Activated CD8-positive, alpha-beta T cell treated with anti-CD3 and anti-CD28 coated beads, Interleukin-2, amount 10 ng/mL, durations not matched to agents 7 days and 5 days (primary cell): ENCODE measurements around the gene SH2D3C. TPM values are rescaled to one million over a fixed set of nuclear protein-coding genes. Genes with fewer than 3 reads are reported as not detected.
A peak's percentile ranks its signal among the peaks of the same experiment; 100 is the strongest.

Experiments used
- ATAC-seq: fragments of 150-1000 bp; cut with Tn5 transposase; one replicate; pipeline ENCODE4 v1.10.0; 2021; ENCODE audit warnings: moderate library complexity
- CTCF ChIA-PET: fragments of 350-600 bp; sonication (Branson Sonifier 250); formaldehyde crosslinking; loops from one replicate; lab custom pipeline; 2021; ENCODE audit warnings: antibody characterized with exemption; lab: Charles Lee
- POLR2A ChIA-PET: fragments of 350-600 bp; sonication (Branson Sonifier 250); formaldehyde crosslinking; loops from one replicate; lab custom pipeline; 2021; ENCODE audit warnings: antibody characterized with exemption; lab: Charles Lee
- DNase-seq: peaks from one replicate; pipeline ENCODE4 v3.0.0-alpha.2; 2020
- H3K27ac Mint-ChIP-seq: one replicate; pipeline ENCODE4 v1.8.0; 2021; ENCODE audit warnings: mild to moderate bottlenecking, mixed read lengths
- H3K27me3 Mint-ChIP-seq: one replicate; pipeline ENCODE4 v1.8.0; 2021; ENCODE audit warnings: low read depth, mixed read lengths
- H3K36me3 Mint-ChIP-seq: one replicate; pipeline ENCODE4 v1.8.0; 2021; ENCODE audit warnings: low read depth, mixed read lengths
- H3K4me1 Mint-ChIP-seq: one replicate; pipeline ENCODE4 v1.8.0; 2021; ENCODE audit warnings: low read depth, mixed read lengths
- H3K4me3 Mint-ChIP-seq: one replicate; pipeline ENCODE4 v1.8.0; 2021; ENCODE audit warnings: mild to moderate bottlenecking, mixed read lengths
- H3K9me3 Mint-ChIP-seq: one replicate; pipeline ENCODE4 v1.8.0; 2022; ENCODE audit warnings: mixed read lengths; ENCODE audit not compliant: insufficient read depth
- total RNA-seq, 2 experiments: library from RNA; stranded (reverse); gene quantifications; one replicate each; pipeline ENCODE4 v1.2.3, GENCODE V29; 2021

SH2D3C gene
- total RNA-seq, 2 experiments from 2014 or later = 75.6 to 77.5 TPM

DNA sequence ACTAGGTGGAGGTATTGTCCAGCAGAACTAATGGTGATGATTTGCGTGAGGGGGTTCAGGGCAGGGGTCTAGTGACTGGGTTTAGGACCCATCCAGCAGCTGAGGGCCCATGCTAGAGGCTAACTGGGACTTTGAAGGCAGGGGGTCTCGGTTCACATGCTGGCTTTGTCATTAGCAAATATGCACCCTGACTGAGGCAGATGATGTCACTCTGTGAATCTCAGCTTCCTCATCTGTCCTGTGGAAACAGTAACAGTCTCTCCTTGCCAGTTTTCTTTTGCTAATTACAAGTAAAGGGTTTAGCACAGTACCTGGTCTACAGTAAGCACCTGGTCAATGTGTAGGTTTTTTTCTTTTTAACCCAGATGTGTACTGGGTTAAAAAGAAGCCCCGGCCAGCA is 5.2 kb downstream of the SH2D3C start:
- peaks cover 77% of the 10 kb centered on the region for H3K36me3 Mint-ChIP-seq
- ChIA-PET POLR2A (no interaction called here), CTCF (interaction anchor here (1.0 to 11.1 kb wide), 3 partner anchors 11 to 97 kb away, joined by 4 to 102 read pairs (median 5); partner anchors contain the start of genes CDK9 and TOR2A)
- ATAC-seq (no peak), DNase-seq (no peak)
- no peaks in the 10 kb centered on the region for H3K27me3 Mint-ChIP-seq
- H3K27ac Mint-ChIP-seq = no peak overlapping the region
- peaks cover 72% of the 10 kb centered on the region for H3K4me1 Mint-ChIP-seq
- no peaks in the 10 kb centered on the region for H3K9me3 Mint-ChIP-seq
- no peak overlapping the region for H3K4me3 Mint-ChIP-seq

- Mint-ChIP-seq H3K4me1 (peaks cover 77% of the 10 kb centered on the region), H3K4me3 (no peak overlapping the region), H3K27me3 (no peaks in the 10 kb centered on the region), H3K36me3 (peaks cover 77% of the 10 kb centered on the region), H3K27ac (peak overlapping the region; percentile 34), H3K9me3 (no peaks in the 10 kb centered on the region)
- CTCF ChIA-PET = interaction anchor here (1.0 to 11.1 kb wide), 4 partner anchors 11 to 97 kb away, joined by 4 to 102 read pairs (median 10); partner anchors contain the start of genes CDK9 and TOR2A
- POLR2A ChIA-PET = interaction anchor here (2.2 to 4.0 kb wide), 2 partner anchors 12 to 38 kb away, joined by 7 to 27 read pairs; partner anchors contain the start of genes CDK9 and TOR2A
- no peak for ATAC-seq
- DNase-seq = no peak
These were observed 5.9 kb downstream of the SH2D3C start for GRCh38 chr9:127772603-127773002.

- ChIA-PET POLR2A (interaction anchor here (0.6 to 4.0 kb wide), 12 partner anchors 7 to 321 kb away, joined by 3 to 27 read pairs (median 4); partner anchors contain the start of genes CDK9, FPGS, LRSAM1 and RPL12), CTCF (interaction anchor here (0.8 to 11.1 kb wide), 7 partner anchors 8 to 149 kb away, joined by 3 to 102 read pairs (median 14); partner anchors contain the start of genes CDK9, ST6GALNAC4 and TOR2A)
- peak overlapping the region; percentile 85 for H3K27ac Mint-ChIP-seq
- DNase-seq (no peak), ATAC-seq (no peak)
- peaks cover 86% of the 10 kb centered on the region for H3K4me1 Mint-ChIP-seq
- H3K36me3 Mint-ChIP-seq = peaks cover 78% of the 10 kb centered on the region
- peak overlapping the region; percentile 89 for H3K4me3 Mint-ChIP-seq
- H3K27me3 Mint-ChIP-seq = no peaks in the 10 kb centered on the region
- H3K9me3 Mint-ChIP-seq = no peaks in the 10 kb centered on the region
These were observed 6.8 kb downstream of the SH2D3C start for GRCh38 chr9:127771570-127772189.

DNA sequence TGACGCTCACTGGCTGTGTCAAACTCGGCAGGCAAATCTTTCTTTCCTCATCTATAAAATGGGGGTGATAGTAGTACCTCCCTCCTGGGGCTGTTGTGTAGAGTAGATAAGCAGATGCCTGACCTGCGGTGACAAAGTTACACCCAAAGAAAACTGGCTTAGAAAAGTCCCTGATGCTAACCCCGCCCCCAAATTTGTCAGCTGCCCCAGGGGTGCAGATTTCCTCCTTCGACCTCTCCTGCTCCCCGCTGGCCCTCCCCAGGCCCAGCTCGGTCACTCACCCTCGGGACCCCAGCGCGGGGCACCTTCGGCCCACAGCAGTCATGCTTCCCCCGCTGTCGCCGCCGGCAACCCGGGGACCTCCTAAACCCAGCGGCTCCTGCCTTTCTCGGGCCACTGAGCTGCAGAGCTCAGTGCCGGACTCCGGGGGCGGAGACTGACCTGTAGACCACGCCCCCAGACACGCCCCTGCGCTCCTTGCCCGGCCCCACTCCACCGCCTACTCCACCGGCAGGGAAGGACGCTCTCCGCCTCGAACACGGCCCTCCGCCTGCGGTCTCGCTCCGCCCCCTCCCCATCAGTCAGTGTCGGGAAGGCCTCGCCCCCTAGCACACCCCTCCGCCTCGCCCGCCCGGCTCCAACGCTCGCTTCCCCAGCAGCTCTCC is 7.4 kb downstream of the SH2D3C start:
- ChIA-PET POLR2A (interaction anchor here (0.6 to 4.0 kb wide), 16 partner anchors 8 to 320 kb away, joined by 3 to 27 read pairs (median 4); partner anchors contain the start of genes CDK9, FPGS, LRSAM1 and RPL12), CTCF (interaction anchor here (0.8 to 11.1 kb wide), 7 partner anchors 9 to 150 kb away, joined by 3 to 102 read pairs (median 14); partner anchors contain the start of genes CDK9, ST6GALNAC4 and TOR2A)
- ATAC-seq (peak; percentile 92), DNase-seq (peak; percentile 98)
- peaks cover 86% of the 10 kb centered on the region for H3K4me1 Mint-ChIP-seq
- H3K4me3 Mint-ChIP-seq = peak overlapping the region; percentile 89
- no peaks in the 10 kb centered on the region for H3K9me3 Mint-ChIP-seq
- peaks cover 78% of the 10 kb centered on the region for H3K36me3 Mint-ChIP-seq
- H3K27me3 Mint-ChIP-seq = no peaks in the 10 kb centered on the region
- peak overlapping the region; percentile 85 for H3K27ac Mint-ChIP-seq

DNA sequence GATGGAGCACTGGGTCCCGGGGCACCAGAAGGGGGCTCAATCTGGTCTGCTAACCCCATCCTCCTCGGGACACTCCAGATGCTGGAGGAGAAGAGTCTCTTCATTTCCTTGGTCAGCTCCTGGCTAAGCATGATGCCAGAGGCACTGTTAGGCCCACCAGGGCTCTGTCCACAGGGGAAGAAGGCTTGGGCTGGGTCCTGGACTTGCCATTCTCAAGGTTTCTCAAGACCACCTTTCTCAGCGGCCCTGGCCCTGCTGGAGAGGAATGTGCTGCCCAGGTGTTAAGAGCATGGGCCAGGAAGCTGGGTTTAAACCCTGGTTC is 7.9 kb downstream of the SH2D3C start:
- Mint-ChIP-seq H3K9me3 (no peaks in the 10 kb centered on the region), H3K27me3 (no peaks in the 10 kb centered on the region), H3K4me1 (peaks cover 90% of the 10 kb centered on the region), H3K27ac (peak overlapping the region; percentile 85), H3K36me3 (peaks cover 83% of the 10 kb centered on the region), H3K4me3 (peak overlapping the region; percentile 89)
- ChIA-PET CTCF (interaction anchor here (0.7 to 11.1 kb wide), 10 partner anchors 9 to 150 kb away, joined by 3 to 102 read pairs (median 6); partner anchors contain the start of genes CDK9, ST6GALNAC4 and TOR2A), POLR2A (interaction anchor here (0.7 to 4.0 kb wide), 14 partner anchors 8 to 320 kb away, joined by 3 to 27 read pairs (median 4); partner anchors contain the start of genes CDK9, FPGS, LRSAM1 and RPL12)
- no peak for ATAC-seq
- no peak for DNase-seq

DNA sequence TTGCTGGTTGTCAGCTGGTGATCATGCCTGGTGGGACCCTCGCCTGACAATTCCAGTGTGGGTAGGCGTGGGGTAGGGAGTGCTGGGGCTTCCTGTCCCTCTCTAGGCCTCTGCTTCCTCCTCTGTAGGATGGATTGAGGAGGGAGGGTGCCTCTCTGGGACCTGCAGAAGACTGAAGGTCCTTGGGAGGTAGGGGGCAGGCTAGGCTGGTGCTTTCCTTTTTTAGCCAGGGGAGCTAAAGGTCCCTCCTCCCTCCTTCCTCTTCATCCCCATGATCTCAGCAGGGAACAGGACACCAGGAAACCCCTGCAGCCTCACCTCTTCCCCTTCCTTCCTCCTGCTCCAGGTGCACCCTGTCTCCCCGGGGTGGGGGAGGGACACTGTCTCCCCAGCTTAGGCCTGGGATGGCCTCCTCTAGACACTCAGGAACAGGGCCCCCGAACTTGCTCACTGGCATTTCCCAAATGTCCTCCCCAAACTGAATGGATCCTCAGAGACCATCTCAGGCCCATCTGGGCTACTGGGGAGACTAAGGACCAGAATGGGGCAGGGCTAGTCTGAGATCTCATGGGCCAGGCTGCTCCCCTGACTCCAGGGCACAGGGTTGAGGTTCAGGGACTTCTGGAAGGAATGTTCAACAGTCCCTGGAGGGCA is 8.4 kb downstream of the SH2D3C start:
- Mint-ChIP-seq H3K27me3 (no peaks in the 10 kb centered on the region), H3K9me3 (no peaks in the 10 kb centered on the region), H3K36me3 (peaks cover 86% of the 10 kb centered on the region), H3K27ac (peak overlapping the region; percentile 85), H3K4me1 (peaks cover 92% of the 10 kb centered on the region), H3K4me3 (peak overlapping the region; percentile 89)
- ChIA-PET POLR2A (interaction anchor here (0.7 to 4.0 kb wide), 8 partner anchors 9 to 133 kb away, joined by 3 to 27 read pairs (median 6); partner anchors contain the start of genes CDK9 and TOR2A), CTCF (interaction anchor here (0.7 to 11.1 kb wide), 9 partner anchors 9 to 151 kb away, joined by 3 to 102 read pairs (median 3); partner anchors contain the start of genes CDK9, ST6GALNAC4 and TOR2A)
- DNase-seq (no peak), ATAC-seq (no peak)

DNA sequence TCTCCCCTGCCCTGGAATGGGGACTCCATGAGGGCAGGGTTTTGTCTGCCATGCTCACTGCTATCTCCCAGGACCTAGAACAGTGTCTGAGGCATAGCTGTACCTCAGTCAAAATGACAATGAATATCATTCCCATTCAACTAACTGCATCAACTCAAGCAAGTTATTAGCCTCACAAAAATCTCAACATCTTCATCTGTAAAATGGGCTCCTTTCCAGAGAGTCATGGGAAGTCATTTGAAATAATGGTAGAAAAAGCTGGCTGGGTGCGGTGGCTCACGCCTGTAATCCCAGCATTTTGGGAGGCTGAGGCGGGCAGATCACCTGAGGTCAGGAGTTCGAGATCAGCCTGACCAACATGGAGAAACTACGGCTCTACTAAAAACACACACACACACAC is 9.4 kb downstream of the SH2D3C start:
- Mint-ChIP-seq H3K36me3 (peaks cover 86% of the 10 kb centered on the region), H3K27ac (peak overlapping the region; percentile 84), H3K27me3 (no peaks in the 10 kb centered on the region), H3K4me3 (peak overlapping the region; percentile 44), H3K4me1 (peaks cover 90% of the 10 kb centered on the region), H3K9me3 (no peaks in the 10 kb centered on the region)
- CTCF ChIA-PET = interaction anchor here (1.3 to 11.1 kb wide), 3 partner anchors 15 to 44 kb away, joined by 3 to 102 read pairs (median 34); partner anchors contain the start of genes CDK9 and TOR2A
- POLR2A ChIA-PET = interaction anchor here (0.6 to 4.0 kb wide), 3 partner anchors 10 to 16 kb away, joined by 3 to 27 read pairs (median 6); partner anchors contain the start of gene CDK9
- no peak for DNase-seq
- ATAC-seq = no peak

DNA sequence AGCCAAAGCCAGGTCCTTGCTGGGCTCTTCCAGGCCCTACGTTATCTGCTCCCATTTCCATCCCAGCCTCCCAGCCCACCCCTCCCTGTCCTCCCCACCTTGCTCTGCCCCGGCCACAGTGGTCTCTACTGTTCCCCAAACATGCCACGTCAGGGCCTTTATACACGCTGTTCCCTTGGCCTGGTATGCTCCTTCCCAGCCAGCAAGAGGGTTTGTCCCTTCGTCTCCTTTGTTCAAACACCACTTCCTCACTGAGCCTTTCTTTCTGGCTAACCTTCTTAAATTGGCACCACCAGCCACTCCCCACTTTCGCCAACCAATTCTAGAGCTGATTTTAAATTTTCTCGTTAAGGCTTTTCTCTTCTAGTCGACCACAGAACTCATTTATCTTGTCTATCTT is 9.8 kb downstream of the SH2D3C start:
- H3K27ac Mint-ChIP-seq = peak overlapping the region; percentile 84
- H3K27me3 Mint-ChIP-seq = no peaks in the 10 kb centered on the region
- ChIA-PET POLR2A (interaction anchor here (0.6 to 4.0 kb wide), 3 partner anchors 11 to 16 kb away, joined by 3 to 27 read pairs (median 6); partner anchors contain the start of gene CDK9), CTCF (interaction anchor here (1.3 to 11.1 kb wide), 3 partner anchors 15 to 45 kb away, joined by 3 to 102 read pairs (median 34); partner anchors contain the start of genes CDK9 and TOR2A)
- H3K36me3 Mint-ChIP-seq = peaks cover 86% of the 10 kb centered on the region
- peaks cover 90% of the 10 kb centered on the region for H3K4me1 Mint-ChIP-seq
- no peaks in the 10 kb centered on the region for H3K9me3 Mint-ChIP-seq
- ATAC-seq (no peak), DNase-seq (no peak)
- peak overlapping the region; percentile 44 for H3K4me3 Mint-ChIP-seq

GRCh38 chr9:127767909-127768331 is 10.5 kb downstream of the SH2D3C start:
- POLR2A ChIA-PET = interaction anchor here (0.6 to 2.8 kb wide), 5 partner anchors 8 to 37 kb away, joined by 3 to 9 read pairs (median 6); no protein-coding TSS in a partner anchor
- peak overlapping the region; percentile 44 for H3K4me3 Mint-ChIP-seq
- peak overlapping the region; percentile 84 for H3K27ac Mint-ChIP-seq
- no peaks in the 10 kb centered on the region for H3K27me3 Mint-ChIP-seq
- no peaks in the 10 kb centered on the region for H3K9me3 Mint-ChIP-seq
- DNase-seq = no peak
- peaks cover 87% of the 10 kb centered on the region for H3K36me3 Mint-ChIP-seq
- CTCF ChIA-PET = interaction anchor here (1.3 to 11.1 kb wide), 6 partner anchors 9 to 178 kb away, joined by 3 to 102 read pairs (median 13); partner anchors contain the start of genes CDK9 and TOR2A
- H3K4me1 Mint-ChIP-seq = peaks cover 92% of the 10 kb centered on the region
- ATAC-seq = no peak

DNA sequence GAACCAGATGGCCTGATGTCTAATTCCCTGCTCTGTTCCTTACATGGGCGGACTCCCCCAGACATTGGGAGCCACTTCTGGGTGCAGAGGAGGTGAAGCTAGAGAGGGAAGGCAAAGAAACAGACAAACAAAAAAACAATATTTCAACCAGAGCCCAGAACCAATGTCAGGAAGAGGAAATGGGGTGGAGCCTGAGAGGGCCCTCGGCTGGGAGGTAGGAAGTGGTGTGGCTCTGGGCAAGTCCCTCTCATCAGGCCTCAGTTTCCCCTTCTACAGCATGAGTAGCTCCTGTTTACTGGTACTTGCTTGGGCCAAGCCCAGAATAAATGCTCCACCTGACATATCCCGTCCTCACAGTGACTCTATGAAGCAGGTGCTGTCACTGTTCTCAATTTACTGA is 11.1 kb downstream of the SH2D3C start:
- POLR2A ChIA-PET = interaction anchor here (0.6 to 2.8 kb wide), 6 partner anchors 9 to 38 kb away, joined by 3 to 9 read pairs (median 6); partner anchors contain the start of gene CDK9
- Mint-ChIP-seq H3K9me3 (no peaks in the 10 kb centered on the region), H3K4me3 (peak overlapping the region; percentile 63), H3K36me3 (peaks cover 87% of the 10 kb centered on the region), H3K4me1 (peaks cover 92% of the 10 kb centered on the region), H3K27ac (peak overlapping the region; percentile 84), H3K27me3 (no peaks in the 10 kb centered on the region)
- CTCF ChIA-PET = interaction anchor here (1.0 to 11.1 kb wide), 8 partner anchors 9 to 177 kb away, joined by 3 to 102 read pairs (median 10); partner anchors contain the start of genes CDK9 and TOR2A
- DNase-seq = no peak
- no peak for ATAC-seq
